Measurements from ENCODE around the gene TAC1. TPM values are rescaled to one million over a fixed set of nuclear protein-coding genes. Genes with fewer than 3 reads are reported as not detected.

Gene TAC1
- total and polyA plus RNA-seq, 2 of the 4 experiments (the other 2 are of a cell fraction), result not detected

DNA sequence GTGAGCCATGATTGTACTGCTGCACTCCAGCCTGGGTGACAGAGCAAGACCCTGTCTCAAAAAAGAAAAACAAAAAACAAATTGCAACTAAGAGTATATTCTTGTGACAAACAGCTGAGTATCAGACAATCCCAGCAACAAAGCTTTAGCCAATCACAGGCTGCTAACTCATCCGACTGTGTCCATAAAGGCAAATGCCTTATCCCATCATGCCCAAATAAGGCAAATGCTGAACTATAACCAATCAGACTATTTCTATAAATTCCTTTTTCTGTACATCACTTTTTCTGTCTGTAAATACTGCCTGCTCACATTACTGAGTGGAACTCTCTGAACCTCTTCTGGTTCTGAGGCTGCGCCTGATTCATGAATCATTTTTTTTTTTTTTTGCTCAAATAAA lies 37.5 kb upstream of the TAC1 start:
- no peak overlapping the region for H4K5ac ChIP-seq (ENCODE audit: low read depth, low read length)
- WGBS, 2 experiments (ENCODE audit: extremely low coverage in 2 of 2, insufficient read length in 1 of 2), result 63% methylated on average over 1 of the region's 2 CpGs; no CpG with 5 or more reads in 1 of the 2 experiments
- no peak overlapping the region for H2BK20ac ChIP-seq (ENCODE audit: low read depth, low read length)
- no peak overlapping the region for H3K56ac ChIP-seq (ENCODE audit: extremely low read depth, insufficient read depth, low read length)
- no peak overlapping the region for H3K18ac ChIP-seq (ENCODE audit: low read depth, low read length)
- ChIA-PET CTCF (no interaction called here), POLR2A (ENCODE audit: unreplicated experiment) (no interaction called here)
- no peak overlapping the region for H3K14ac ChIP-seq (replicated peaks; ENCODE audit: low read depth, low read length)
- H2AK5ac ChIP-seq (ENCODE audit: low read depth, low read length), result no peak overlapping the region
- no peaks in the 10 kb centered on the region for H3K4me1 ChIP-seq (ENCODE audit: control insufficient read depth, insufficient read depth, low read length)
- no peak overlapping the region for H2BK120ac ChIP-seq (ENCODE audit: low read depth, low read length)
- BruUV-seq (replicated peaks), result no TSS peak
- dilution Hi-C loops (cut with HindIII; ENCODE audit: low sequenced_read_pairs, unreplicated experiment) (no loop called here), intact Hi-C loops (cut with micrococcal nuclease) (no loop called here), in situ Hi-C loops (cut with MboI; ENCODE audit: low sequenced_read_pairs) (no loop called here)
- H4K8ac ChIP-seq (ENCODE audit: low read depth in 2 of 2, low read length in 2 of 2), result no peak overlapping the region
- no peak overlapping the region for H2BK5ac ChIP-seq (ENCODE audit: low read depth, low read length, poor library complexity, severe bottlenecking)
- no peak for DNase-seq
- H4K91ac ChIP-seq (ENCODE audit: insufficient read depth, low read depth, low read length), result no peak overlapping the region
- no peak overlapping the region for H3K23ac ChIP-seq (ENCODE audit: low read depth, low read length)
- H3K27me3 ChIP-seq (ENCODE audit: control insufficient read depth, insufficient read depth, low read length), result no peaks in the 10 kb centered on the region
- no peaks in the 10 kb centered on the region for H3K36me3 ChIP-seq (ENCODE audit: control insufficient read depth, insufficient read depth, low read length)
- H3K4me2 ChIP-seq (ENCODE audit: low read depth, low read length), result no peak overlapping the region
- no peaks in the 10 kb centered on the region for H3K79me1 ChIP-seq (ENCODE audit: low read depth in 1 of 2, low read length in 2 of 2)
- H3K9ac ChIP-seq (ENCODE audit: low read depth, low read length), result no peak overlapping the region
- TF ChIP-seq MAFK (IDR thresholded peaks at IDR 0.05; ENCODE audit: low read depth, low read length) (no peak), RCOR1 (IDR thresholded peaks at IDR 0.05; ENCODE audit: insufficient replicate concordance, low read length) (no peak), CEBPB (IDR thresholded peaks at IDR 0.05; ENCODE audit: low read depth, low read length) (no peak), CHD1 (IDR thresholded peaks at IDR 0.05; ENCODE audit: low read depth, low read length) (no peak), NFE2L2 (IDR thresholded peaks at IDR 0.05; ENCODE audit: low read depth, low read length) (no peak), FOS (IDR thresholded peaks at IDR 0.05; ENCODE audit: low read depth, low read length) (no peak)
- no peak overlapping the region for H2AK9ac ChIP-seq (replicated peaks; ENCODE audit: low read depth, low read length, poor library complexity)
- H3K27ac ChIP-seq (ENCODE audit: insufficient read depth, low read length), result no peak overlapping the region
- H2BK15ac ChIP-seq (ENCODE audit: low read depth, low read length), result no peak overlapping the region
- H4K20me1 ChIP-seq (ENCODE audit: insufficient read depth, low read length), result no peaks in the 10 kb centered on the region
- no peaks in the 10 kb centered on the region for H3K9me1 ChIP-seq (ENCODE audit: insufficient read depth, low read length)
- H3K4me3 ChIP-seq (ENCODE audit: insufficient read depth, low read depth, low read length), result no peak overlapping the region
- ATAC-seq (ENCODE audit: low read depth), result no peak
- H3K9me3 ChIP-seq (ENCODE audit: control insufficient read depth, insufficient read depth, low read length), result peaks cover 5% of the 10 kb centered on the region
- no peak overlapping the region for H3K4ac ChIP-seq (ENCODE audit: low read depth, low read length)
- H2AFZ ChIP-seq (replicated peaks; ENCODE audit: low read length, poor library complexity), result no peak overlapping the region
